ENCODE measurements around the gene NUP50.
A peak's percentile ranks its signal among the peaks of the same experiment; 100 is the strongest.

NUP50 gene

DNA sequence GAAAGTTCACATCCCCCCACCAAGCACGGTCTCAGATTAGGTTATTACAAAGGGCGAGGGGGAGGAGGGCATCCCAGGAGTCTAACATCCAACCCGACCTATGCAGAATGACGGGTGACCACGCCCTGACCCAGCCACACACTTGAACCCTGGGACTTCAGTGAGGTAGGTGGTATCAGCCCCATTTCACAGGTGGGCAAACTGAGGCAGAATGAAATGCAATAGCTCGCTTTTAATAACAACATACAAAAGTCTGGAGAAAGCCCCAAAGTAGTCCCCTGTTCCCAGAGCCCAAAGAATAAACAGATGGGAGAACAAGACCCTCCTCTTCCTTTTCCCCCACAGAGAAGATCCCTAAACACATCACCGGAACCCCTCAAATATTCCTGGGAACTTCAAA, 31.9 kb downstream of the NUP50 start:
- peaks cover 3 to 5% of the 10 kb centered on the region in 2 donors for H3K4me1 ChIP-seq (ENCODE audit: control insufficient read depth in 2 of 2, insufficient read depth in 1 of 2, low read depth in 1 of 2, low read length in 2 of 2)
- no peaks in the 10 kb centered on the region for H3K9me3 ChIP-seq (replicated peaks in 1 of 2; ENCODE audit: control insufficient read depth in 2 of 2, insufficient read depth in 1 of 2, low read depth in 1 of 2, low read length in 2 of 2)
- no peak overlapping the region for H4K91ac ChIP-seq (ENCODE audit: low read depth, low read length, poor library complexity)
- H2BK5ac ChIP-seq (ENCODE audit: low read length), result no peak overlapping the region
- no peak overlapping the region for H3K27ac ChIP-seq (replicated peaks; ENCODE audit: low read length)
- no peak overlapping the region for H2AK5ac ChIP-seq (ENCODE audit: low read depth, low read length)
- H3K4me2 ChIP-seq (ENCODE audit: insufficient read depth, low read length, poor library complexity, severe bottlenecking), result no peak overlapping the region
- H3K23ac ChIP-seq (ENCODE audit: low read depth, low read length, poor library complexity), result no peak overlapping the region
- no peak overlapping the region for H2BK12ac ChIP-seq (ENCODE audit: low read length)
- H3K9ac ChIP-seq (ENCODE audit: low read depth, low read length, poor library complexity), result no peak overlapping the region
- H2BK120ac ChIP-seq (ENCODE audit: low read depth, low read length), result no peak overlapping the region
- H2BK15ac ChIP-seq (ENCODE audit: low read length), result no peak overlapping the region
- no peak overlapping the region for H2AFZ ChIP-seq (ENCODE audit: low read length)
- H3K36me3 ChIP-seq (replicated peaks in 1 of 2; ENCODE audit: control insufficient read depth in 2 of 2, insufficient read depth in 2 of 2, low read length in 2 of 2), result peaks cover 9 to 32% of the 10 kb centered on the region in 2 donors
- H3K14ac ChIP-seq (ENCODE audit: low read length), result no peak overlapping the region
- DNase-seq (ENCODE audit: low spot score), result no peak
- H3K4me3 ChIP-seq (ENCODE audit: low read length in 2 of 2), result no peak overlapping the region
- no CpG with 5 or more reads among the region's 7 CpGs for WGBS, 2 donors (ENCODE audit: extremely low coverage in 2 of 2, insufficient read length in 2 of 2, insufficient replicate concordance in 1 of 2)
- H3K4ac ChIP-seq (ENCODE audit: low read length), result no peak overlapping the region
- H3K27me3 ChIP-seq (ENCODE audit: control insufficient read depth in 3 of 3, insufficient read depth in 3 of 3, low read depth in 1 of 3, low read length in 3 of 3), result no peaks in the 10 kb centered on the region
- no peak overlapping the region for H3K18ac ChIP-seq (ENCODE audit: low read length)
- H3K79me1 ChIP-seq (ENCODE audit: low read depth, low read length), result peaks cover 2% of the 10 kb centered on the region
- no peak overlapping the region for H4K8ac ChIP-seq (ENCODE audit: low read depth, low read length)

DNA sequence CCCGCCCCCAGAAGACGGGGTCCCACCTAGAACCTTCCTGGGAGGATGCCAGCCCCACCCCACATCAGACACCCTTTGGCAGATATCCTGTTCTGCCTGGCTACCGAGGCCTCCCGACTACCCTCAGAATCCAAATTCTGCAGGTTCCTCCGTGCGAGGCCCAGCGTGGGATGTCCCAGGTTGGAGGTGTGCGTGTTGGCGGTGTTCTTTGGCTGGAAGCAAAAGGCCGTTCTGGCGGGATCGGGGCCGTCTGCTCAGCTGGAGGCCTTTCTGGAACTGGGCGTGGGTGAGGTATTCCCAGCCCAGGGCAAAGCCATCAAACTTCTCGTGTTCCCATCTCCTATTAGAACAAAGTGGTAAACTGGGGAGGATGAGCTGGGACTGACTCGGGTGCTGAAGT, 32.6 kb downstream of the NUP50 start:
- Histone ChIP-seq H2AFZ (ENCODE audit: low read length) (no peak overlapping the region), H3K4me1 (ENCODE audit: control insufficient read depth in 2 of 2, insufficient read depth in 1 of 2, low read depth in 1 of 2, low read length in 2 of 2) (peaks cover 5 to 9% of the 10 kb centered on the region in 2 donors), H3K4me3 (ENCODE audit: low read length in 2 of 2) (no peak overlapping the region), H2BK12ac (ENCODE audit: low read length) (no peak overlapping the region), H4K8ac (ENCODE audit: low read depth, low read length) (no peak overlapping the region), H2BK15ac (ENCODE audit: low read length) (no peak overlapping the region), H3K23ac (ENCODE audit: low read depth, low read length, poor library complexity) (peak overlapping the region; percentile 27), H3K14ac (ENCODE audit: low read length) (no peak overlapping the region), H2BK120ac (ENCODE audit: low read depth, low read length) (no peak overlapping the region), H3K4me2 (ENCODE audit: insufficient read depth, low read length, poor library complexity, severe bottlenecking) (no peak overlapping the region), H2AK5ac (ENCODE audit: low read depth, low read length) (no peak overlapping the region), H3K27ac (replicated peaks; ENCODE audit: low read length) (no peak overlapping the region), H2BK5ac (ENCODE audit: low read length) (no peak overlapping the region), H3K9ac (ENCODE audit: low read depth, low read length, poor library complexity) (no peak overlapping the region), H3K9me3 (replicated peaks in 1 of 2; ENCODE audit: control insufficient read depth in 2 of 2, insufficient read depth in 1 of 2, low read depth in 1 of 2, low read length in 2 of 2) (no peaks in the 10 kb centered on the region), H3K79me1 (ENCODE audit: low read depth, low read length) (peaks cover 2% of the 10 kb centered on the region), H3K27me3 (ENCODE audit: control insufficient read depth in 3 of 3, insufficient read depth in 3 of 3, low read depth in 1 of 3, low read length in 3 of 3) (no peaks in the 10 kb centered on the region), H3K18ac (ENCODE audit: low read length) (no peak overlapping the region), H4K91ac (ENCODE audit: low read depth, low read length, poor library complexity) (no peak overlapping the region), H3K4ac (ENCODE audit: low read length) (no peak overlapping the region), H3K36me3 (replicated peaks in 1 of 2; ENCODE audit: control insufficient read depth in 2 of 2, insufficient read depth in 2 of 2, low read length in 2 of 2) (peaks cover 11 to 34% of the 10 kb centered on the region in 2 donors)
- no peak for DNase-seq (ENCODE audit: low spot score)
- WGBS, 2 donors (ENCODE audit: extremely low coverage in 2 of 2, insufficient read length in 2 of 2, insufficient replicate concordance in 1 of 2), result no CpG with 5 or more reads among the region's 16 CpGs

DNA sequence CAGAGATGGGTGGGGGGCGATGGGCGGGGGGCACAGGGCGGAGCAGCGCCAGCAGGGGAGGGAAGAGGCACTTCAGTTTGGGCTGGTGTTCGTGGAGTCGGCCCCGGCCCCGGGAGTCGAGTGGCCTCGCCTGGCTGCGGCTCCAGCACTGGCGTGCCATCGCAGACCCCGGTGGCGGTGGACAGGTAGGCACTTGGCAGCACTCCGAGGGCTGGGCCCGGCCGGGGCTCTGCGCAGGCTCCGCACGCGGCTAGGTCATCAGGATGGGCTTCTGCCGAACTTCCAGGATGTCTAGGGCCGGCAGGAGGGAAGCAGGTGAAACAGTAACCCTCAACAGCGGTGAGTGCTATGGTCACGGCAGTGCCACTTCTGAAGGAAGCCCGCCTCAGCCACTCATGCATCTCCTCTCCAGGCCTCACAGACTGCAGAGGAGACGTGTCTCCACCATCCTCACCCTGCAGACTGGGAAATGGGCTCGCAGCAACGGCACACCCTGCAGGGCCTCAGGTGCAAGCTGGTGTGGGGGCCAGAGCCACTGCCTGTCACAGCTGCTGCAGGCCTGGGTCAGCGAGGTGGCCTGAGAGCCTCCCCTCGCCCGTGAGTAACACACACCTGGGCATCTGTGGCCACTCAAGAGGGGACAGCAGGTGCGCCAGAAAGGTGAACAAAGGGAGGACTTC, 33.3 kb downstream of the NUP50 start:
- Histone ChIP-seq H3K27ac (replicated peaks; ENCODE audit: low read length) (no peak overlapping the region), H2AK5ac (ENCODE audit: low read depth, low read length) (peak overlapping the region; percentile 13), H3K4me2 (ENCODE audit: insufficient read depth, low read length, poor library complexity, severe bottlenecking) (no peak overlapping the region), H3K4me3 (ENCODE audit: low read length in 2 of 2) (peak overlapping the region in 1 of 2 donors; percentile 32), H2AFZ (ENCODE audit: low read length) (no peak overlapping the region), H2BK5ac (ENCODE audit: low read length) (no peak overlapping the region), H3K27me3 (ENCODE audit: control insufficient read depth in 3 of 3, insufficient read depth in 3 of 3, low read depth in 1 of 3, low read length in 3 of 3) (no peaks in the 10 kb centered on the region), H3K4ac (ENCODE audit: low read length) (no peak overlapping the region), H3K23ac (ENCODE audit: low read depth, low read length, poor library complexity) (peak overlapping the region; percentile 60), H3K4me1 (ENCODE audit: control insufficient read depth in 2 of 2, insufficient read depth in 1 of 2, low read depth in 1 of 2, low read length in 2 of 2) (peaks cover 5 to 9% of the 10 kb centered on the region in 2 donors), H2BK120ac (ENCODE audit: low read depth, low read length) (no peak overlapping the region), H3K79me1 (ENCODE audit: low read depth, low read length) (peaks cover 3% of the 10 kb centered on the region), H2BK12ac (ENCODE audit: low read length) (no peak overlapping the region), H3K9ac (ENCODE audit: low read depth, low read length, poor library complexity) (no peak overlapping the region), H3K18ac (ENCODE audit: low read length) (no peak overlapping the region), H3K14ac (ENCODE audit: low read length) (no peak overlapping the region), H4K91ac (ENCODE audit: low read depth, low read length, poor library complexity) (no peak overlapping the region), H2BK15ac (ENCODE audit: low read length) (no peak overlapping the region), H4K8ac (ENCODE audit: low read depth, low read length) (no peak overlapping the region), H3K36me3 (replicated peaks in 1 of 2; ENCODE audit: control insufficient read depth in 2 of 2, insufficient read depth in 2 of 2, low read length in 2 of 2) (peaks cover 11 to 34% of the 10 kb centered on the region in 2 donors), H3K9me3 (replicated peaks in 1 of 2; ENCODE audit: control insufficient read depth in 2 of 2, insufficient read depth in 1 of 2, low read depth in 1 of 2, low read length in 2 of 2) (no peaks in the 10 kb centered on the region)
- DNase-seq (ENCODE audit: low spot score), result no peak
- WGBS, 2 donors (ENCODE audit: extremely low coverage in 2 of 2, insufficient read length in 2 of 2, insufficient replicate concordance in 1 of 2), result no CpG with 5 or more reads among the region's 34 CpGs

DNA sequence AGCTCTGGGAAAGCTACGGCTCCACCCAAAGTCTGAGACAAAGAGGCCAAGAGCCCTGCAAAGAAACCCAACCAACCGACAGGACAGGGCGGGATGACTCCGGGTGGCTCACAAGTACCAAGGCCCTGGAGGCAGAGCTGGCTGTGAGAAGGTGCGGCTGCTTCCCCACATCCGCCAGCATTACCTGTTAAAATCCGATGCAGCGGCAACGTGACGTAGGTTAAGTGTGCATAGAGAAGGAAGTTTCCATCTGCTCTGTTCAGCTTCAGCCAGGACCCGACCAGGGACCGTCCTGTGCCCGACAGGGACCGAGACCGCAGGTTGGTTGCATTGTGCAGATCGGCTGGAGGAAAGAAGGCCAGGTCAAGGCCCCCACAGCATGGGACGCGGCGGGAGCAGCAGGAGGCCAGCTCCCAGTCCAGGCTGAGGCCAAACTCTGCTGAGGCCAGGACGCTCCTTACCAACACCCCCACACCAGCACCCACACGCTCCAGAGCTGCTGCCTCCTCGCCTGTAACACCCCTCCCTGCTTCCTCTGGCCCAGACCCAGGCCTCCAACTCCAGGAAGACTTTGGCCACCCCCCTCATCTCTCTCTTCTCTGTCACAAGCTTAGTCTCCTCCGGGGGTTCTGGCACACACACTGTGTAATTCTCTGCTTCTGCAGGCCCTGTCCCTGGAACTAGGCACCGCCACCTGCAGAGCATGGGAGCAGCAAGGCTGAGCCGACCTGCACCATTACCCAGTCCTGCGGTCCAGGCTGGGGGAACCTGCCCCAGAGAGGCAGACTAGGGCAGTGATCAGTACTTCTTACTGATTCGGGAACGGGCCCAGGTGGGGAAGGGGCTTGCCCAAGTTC, 34.1 kb downstream of the NUP50 start:
- Histone ChIP-seq H3K4me1 (ENCODE audit: control insufficient read depth in 2 of 2, insufficient read depth in 1 of 2, low read depth in 1 of 2, low read length in 2 of 2) (peaks cover 3 to 9% of the 10 kb centered on the region in 2 donors), H3K27ac (replicated peaks; ENCODE audit: low read length) (no peak overlapping the region), H2BK15ac (ENCODE audit: low read length) (no peak overlapping the region), H3K4ac (ENCODE audit: low read length) (no peak overlapping the region), H3K36me3 (replicated peaks in 1 of 2; ENCODE audit: control insufficient read depth in 2 of 2, insufficient read depth in 2 of 2, low read length in 2 of 2) (peaks cover 12 to 40% of the 10 kb centered on the region in 2 donors), H2BK12ac (ENCODE audit: low read length) (no peak overlapping the region), H3K9me3 (replicated peaks in 1 of 2; ENCODE audit: control insufficient read depth in 2 of 2, insufficient read depth in 1 of 2, low read depth in 1 of 2, low read length in 2 of 2) (no peaks in the 10 kb centered on the region), H3K79me1 (ENCODE audit: low read depth, low read length) (peaks cover 3% of the 10 kb centered on the region), H2AK5ac (ENCODE audit: low read depth, low read length) (peak overlapping the region; percentile 38), H3K4me3 (ENCODE audit: low read length in 2 of 2) (peak overlapping the region in 1 of 2 donors; percentile 8), H4K91ac (ENCODE audit: low read depth, low read length, poor library complexity) (no peak overlapping the region), H3K27me3 (ENCODE audit: control insufficient read depth in 3 of 3, insufficient read depth in 3 of 3, low read depth in 1 of 3, low read length in 3 of 3) (no peaks in the 10 kb centered on the region), H2BK120ac (ENCODE audit: low read depth, low read length) (no peak overlapping the region), H2BK5ac (ENCODE audit: low read length) (no peak overlapping the region), H3K9ac (ENCODE audit: low read depth, low read length, poor library complexity) (peak overlapping the region; percentile 36), H3K14ac (ENCODE audit: low read length) (no peak overlapping the region), H3K18ac (ENCODE audit: low read length) (peak overlapping the region; percentile 31), H3K23ac (ENCODE audit: low read depth, low read length, poor library complexity) (no peak overlapping the region), H4K8ac (ENCODE audit: low read depth, low read length) (no peak overlapping the region), H3K4me2 (ENCODE audit: insufficient read depth, low read length, poor library complexity, severe bottlenecking) (no peak overlapping the region), H2AFZ (ENCODE audit: low read length) (no peak overlapping the region)
- DNase-seq (ENCODE audit: low spot score), result no peak
- WGBS, 2 donors (ENCODE audit: extremely low coverage in 2 of 2, insufficient read length in 2 of 2, insufficient replicate concordance in 1 of 2), result no CpG with 5 or more reads among the region's 28 CpGs

Data from neuronal stem cell (in vitro differentiated cells).